Stimulated activated CD8-positive, alpha-beta memory T cell treated with anti-CD3 and anti-CD28 coated beads, Interleukin-7, amount 100 ng/mL, for 1 hour (primary cell): ENCODE data around the gene S100A3.

Source experiments
- DNase-seq, 2 donors: peaks; one replicate each; pipeline ENCODE4 v3.0.0-alpha.2; 2020; ENCODE audit warnings: low read depth in 2 of 2

S100A3 gene

DNA sequence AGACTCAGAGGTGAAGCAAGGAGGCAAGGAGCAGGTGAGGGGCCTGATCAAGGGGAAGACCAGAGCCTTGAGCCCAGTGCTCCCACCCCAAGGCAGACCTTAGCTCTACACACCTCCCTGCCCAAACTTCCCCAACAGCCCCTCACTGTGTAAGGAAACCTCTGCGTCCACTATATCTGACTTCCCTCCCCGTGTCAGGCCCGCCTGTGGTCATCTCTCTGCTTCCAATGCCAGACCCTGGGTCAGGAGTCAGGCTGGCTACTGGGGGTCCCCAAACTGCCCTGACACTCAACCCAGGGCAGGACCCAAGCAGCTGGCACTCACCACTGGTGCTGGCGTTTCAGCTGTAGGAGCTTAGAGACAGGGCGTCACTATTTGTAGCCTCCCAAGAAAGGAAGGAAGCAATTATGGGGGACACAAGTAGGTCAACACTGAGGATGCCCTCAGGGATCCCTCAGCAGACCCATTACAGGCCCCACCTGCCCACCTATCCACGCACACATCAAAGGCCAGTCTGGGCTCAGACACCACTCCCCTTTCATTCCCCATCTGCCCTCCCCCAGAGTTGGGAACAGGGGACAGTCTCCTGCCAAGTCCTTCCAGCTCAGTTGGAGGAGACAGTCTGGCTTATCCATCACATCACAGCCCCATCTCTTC lies 811 bp upstream of the S100A3 start:
- no peak for DNase-seq

DNA sequence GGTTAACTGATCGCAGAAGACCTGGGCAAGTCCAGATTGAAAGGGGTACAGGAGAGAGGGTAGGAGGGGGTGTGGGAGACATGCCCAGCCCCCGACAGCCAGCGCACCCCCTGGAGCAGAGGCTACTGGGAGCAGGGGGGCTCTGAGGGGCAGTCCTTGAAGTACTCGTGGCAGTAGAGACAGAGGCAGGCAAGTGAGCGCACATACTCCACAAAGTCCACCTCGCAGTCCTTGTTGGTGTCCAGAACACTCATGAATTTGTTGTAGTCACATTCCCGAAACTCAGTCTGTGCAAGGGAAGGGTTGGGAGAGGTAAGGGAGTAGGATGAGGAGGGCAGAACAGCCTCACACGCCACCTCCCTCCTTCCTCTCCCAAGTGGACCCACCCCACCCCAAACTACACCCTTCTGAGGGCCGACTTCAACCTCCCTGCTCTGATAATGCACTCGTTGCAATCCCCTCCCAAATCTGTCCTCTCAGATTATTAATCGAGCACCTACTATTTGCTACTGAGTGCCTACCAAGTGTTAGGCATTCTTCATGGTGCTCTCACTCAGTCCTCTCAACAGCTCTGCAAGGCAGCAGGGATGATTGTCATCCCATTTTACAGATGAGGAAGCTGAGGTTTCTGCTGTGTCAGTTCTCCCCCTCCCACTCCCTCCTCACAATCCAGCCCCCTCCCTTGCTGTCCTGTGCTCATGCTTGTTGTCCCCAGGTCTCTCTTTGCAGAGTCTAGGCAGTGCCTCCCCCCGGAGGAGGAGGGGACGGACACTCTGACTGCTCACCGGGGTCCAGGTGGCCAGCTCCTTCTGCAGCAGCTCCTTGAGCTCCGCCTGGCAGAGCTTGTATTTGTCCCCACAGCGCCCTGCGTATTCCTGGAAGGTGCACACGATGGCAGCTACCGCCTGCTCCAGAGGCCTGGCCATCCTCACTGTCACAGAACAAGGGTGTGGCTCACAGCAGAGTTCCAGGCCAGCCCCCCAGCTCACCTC lies 1.2 kb downstream of the S100A3 start:
- DNase-seq, result no peak

DNA sequence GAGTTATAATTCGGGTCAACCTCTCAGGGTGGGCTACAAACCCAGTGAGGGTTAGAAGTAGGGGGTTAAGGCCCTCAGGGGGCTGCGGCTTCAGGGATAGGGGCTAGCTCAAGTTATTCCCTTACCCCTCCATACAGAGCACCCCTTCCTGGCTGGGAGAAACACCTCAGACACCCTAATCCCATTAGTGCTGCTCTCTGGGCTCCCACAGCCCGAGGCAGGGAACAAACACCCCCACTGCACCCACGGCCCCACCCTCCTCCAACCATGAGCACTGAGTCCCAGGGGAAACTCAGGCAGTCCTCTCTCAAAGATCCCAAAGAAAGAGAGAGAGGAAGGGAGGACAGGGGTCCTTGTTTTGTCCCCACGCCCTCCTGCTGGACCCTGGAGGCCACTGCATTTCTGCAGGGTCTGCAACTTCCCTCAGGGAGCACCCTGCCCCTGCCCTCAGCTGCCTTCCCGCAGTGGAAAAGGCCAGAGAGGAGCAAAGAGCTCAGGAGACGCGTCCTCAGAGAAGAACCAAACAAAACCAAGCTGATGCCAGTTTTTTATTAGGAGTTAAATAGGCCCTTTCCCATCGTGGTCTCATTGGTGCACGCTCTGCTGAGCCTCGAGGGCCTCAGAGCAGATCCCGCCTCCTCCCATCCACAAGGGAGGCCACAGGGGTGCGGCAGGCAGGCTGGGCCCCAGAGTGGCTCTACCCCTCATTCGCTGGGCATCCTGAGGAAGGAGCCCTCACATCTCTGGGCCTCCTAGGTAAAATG lies 2.1 kb downstream of the S100A3 start:
- DNase-seq, result no peak

DNA sequence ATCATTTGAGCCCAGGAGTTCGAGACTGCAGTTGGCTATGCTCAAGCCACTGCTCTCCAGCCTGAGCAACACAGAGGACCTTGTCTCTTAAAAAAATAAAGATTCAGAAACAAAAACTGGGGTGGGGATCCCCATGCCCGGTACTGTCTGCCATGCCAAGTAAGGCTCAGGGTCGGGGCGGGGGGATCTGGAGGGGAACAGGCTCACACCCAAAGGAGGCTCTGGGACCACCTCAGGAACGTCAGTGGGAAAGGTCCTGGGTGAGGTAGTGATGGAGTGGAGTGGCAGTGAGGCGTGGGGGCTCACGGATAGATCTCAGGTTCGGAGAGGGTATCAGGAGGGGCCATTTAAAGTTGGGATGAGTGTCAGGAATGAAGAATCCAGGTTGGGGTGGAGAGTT lies 2.7 kb downstream of the S100A3 start:
- no peak for DNase-seq

DNA sequence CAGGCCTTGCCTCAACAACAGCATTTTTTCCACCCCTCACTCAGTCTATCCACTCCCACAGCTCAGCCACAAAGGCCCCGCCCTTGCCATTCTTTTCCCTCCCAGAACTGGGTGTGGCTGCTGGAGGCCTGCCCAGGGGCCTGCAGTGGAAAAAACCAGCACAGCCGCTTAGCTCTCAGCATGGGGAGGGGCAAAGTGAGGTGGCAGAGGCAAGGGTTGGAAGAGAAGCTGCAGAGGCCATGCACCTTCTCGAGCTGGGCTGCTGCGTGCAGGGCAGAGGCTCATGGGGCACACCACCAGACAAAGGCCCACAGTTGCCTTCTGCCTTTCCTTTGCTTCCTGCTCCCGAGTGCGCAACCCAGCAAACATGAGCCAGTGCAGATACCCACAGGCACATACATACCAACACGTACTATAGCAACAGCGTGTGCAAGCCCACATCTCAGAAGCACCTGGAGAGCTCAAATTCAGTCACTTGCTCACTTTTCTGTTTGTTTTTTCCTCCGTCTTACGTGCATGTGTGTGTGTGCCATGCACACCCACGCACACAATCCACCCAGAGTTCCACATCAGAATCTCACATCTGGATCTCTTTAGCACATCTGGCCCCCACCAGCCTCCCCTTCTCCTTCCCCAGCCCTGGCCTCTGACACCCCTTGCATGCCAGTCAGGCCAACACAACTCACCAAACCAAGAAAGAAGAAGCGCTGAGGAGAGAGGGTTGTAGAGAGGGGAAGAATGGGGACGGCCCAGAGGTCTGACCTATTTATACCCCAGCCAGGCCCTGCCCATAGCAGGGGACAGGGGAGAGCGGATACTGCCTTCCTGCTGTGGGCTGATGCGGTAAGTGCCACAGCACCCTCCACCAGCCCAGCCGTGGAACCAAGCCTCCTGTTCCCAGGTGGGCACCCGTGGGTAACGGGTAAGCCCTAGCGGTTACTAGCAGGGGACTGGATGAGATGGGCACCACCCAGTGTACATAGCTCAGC lies 3.7 kb downstream of the S100A3 start, which contains the start of gene S100A4:
Gene S100A4 (minus strand): TSS at position 740 of the 989 bp plus-strand sequence. CDS start 1,012 bp downstream, outside the sequence.
- DNase-seq, result peak; percentile 68 to 77

DNA sequence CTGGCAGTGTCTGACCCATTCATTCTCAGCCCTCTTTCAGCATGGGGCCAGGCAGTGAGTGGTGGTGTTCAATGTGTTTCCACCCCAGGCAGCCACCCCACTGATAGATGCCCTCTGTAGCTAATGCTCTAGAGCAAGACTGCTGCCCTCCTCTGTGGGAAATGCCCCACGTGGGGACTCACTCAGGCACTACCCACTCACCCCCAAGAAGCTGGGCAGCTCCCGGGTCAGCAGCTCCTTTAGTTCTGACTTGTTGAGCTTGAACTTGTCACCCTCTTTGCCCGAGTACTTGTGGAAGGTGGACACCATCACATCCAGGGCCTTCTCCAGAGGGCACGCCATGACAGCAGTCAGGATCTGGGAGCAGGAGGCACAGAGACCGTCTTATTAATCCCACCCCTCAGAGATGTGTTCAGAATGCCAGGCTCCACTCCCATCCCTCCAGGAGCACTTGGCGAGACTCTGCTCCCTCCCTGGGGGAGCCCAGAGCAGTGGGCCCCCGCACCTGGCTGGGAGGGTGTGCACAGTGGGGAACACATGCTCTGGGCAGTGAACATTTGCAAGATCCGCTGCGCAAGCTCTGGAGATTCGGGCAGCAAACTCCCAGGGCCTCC lies 4.5 kb downstream of the S100A3 start:
- DNase-seq, result no peak

DNA sequence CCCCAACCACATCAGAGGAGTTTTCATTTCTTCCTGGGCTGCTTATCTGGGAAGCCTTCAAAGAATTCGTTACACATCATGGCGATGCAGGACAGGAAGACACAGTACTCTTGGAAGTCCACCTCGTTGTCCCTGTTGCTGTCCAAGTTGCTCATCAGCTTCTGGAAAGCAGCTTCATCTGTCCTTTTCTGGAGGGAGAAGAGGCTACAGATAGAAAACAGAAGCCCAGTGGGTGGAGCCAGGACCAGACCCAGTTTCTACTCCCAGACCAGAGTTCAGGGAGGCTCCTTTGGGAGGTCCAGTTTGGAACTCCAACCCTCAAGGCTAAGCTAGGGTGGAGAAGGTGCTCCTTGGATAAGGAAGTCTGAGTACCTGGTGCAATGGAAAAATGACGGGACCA lies 5.3 kb downstream of the S100A3 start:
- no peak for DNase-seq

DNA sequence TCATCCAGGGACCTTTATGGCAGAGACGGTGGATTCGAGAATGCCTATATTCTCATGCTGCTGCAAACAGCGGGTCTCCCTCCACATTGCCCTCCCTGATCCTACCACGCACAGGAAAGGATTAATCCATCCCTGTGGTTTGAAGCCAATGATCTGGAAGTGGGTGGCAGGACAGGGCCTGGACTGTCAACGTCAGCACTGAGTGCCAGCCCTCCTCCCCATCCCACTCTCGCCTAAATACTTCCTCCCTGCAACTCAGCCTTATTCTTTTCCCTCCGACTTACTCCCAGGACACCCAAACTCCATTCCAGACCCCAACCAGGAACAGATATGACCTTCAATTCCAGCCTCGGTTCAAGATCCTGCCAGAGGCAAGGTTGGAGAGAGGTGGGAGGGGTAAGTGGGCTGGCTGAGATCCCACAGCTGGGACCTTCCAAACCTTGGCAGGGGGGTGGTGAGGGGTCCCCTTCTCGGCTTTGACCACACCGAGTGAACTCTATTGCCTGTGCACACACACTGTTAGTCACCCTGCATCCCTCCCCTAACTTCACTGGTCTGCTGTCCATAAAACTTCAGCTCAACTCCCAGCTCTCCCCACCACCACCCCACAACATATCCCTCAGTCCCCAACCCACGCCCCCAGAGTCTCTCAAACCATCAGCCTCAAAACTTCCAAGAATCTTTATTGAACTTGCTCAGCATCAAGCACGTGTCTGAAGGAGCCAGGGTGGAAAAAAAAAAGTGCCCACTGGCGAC lies 5.9 kb downstream of the S100A3 start:
- no peak for DNase-seq

DNA sequence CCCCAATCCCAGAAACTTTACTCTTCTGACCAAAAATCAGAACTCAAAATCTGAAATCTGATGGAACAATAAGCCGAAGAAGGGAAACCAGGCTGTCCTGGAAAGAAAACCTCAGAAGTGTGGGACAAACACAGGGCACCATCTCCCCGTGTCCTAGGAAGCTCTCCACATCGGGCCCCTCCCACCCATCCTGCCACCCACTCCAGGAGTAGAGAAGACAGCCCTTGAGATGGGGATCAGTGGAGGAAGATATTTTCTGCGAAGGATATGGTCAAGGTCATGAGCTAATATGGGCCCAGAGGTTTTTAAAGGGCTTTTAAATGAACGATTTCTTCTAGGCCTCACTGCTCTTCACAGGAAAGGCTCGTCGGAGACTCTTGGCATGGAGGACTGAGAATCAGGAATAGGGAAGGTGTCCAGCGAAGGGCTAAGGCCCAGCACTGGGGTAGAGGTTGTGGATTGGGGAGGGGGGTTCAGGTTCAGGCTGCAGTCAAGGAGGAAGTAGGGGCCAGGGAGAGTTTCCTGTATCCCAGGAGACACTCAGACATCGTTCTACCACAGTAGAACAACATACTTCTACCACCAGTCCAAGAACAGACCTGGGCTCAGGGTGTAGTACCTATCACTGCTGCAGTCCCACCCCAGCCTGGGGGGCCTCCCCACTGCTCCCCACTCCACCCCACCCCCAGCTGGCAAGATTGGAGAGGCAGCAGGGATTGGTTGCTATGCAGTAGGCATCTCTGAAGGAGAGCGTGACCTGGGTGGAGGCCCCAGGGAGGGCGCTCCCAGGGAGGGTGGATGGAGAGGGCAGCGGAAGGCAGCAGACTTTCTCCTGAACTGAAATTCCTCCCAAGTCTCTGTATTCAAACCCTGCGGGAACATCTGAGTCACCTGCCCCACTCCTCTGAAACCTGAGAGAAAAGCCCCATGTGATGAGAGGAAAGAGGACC lies 7.1 kb downstream of the S100A3 start:
- no peak for DNase-seq

DNA sequence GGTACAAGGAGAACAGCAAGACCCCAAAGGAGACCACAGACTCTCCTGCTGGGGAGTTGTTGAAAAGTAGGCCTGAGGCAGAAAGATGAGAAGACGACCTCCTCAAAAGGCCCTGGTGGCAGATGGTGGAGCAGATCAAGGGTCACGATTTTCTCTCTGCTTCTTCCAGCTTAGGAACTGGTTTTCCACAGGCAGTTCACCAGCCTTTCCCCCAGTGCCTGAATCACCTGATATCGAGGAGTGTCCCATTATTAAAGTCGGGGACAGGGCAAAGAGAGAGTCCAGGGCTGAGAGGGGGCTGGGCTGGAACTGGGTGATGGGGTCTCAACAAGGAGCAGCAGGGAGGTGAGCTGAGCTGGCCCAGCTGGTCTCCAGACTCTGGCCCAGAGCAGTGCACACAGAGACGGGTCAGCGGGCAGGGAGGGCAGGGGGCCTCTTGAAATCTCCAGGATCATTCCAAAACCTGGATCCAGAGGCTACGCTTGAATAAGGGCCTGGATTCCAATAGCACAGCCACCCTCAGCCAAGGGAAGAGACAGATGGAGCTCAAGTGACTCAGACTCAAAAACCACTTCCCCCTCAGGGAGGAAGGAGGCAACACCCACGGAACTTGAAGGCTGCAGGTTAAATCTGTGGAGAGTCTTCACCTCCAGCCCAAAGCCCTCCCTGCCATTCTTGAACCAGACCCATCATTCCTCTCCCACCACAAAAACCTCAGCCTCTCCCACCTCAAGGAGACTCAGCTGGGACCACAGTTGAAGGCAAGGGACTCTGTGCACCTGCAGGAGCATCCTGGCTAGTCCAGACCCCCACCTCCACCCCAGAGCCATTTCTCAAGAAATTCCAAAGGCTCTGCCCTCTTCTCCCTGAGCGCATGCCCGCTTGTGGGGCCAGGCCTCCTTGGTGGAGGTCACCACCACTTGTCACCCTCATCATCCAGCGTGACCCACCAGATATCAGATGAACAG lies 8.4 kb downstream of the S100A3 start, which contains the start of gene S100A5:
Gene S100A5 (minus strand): TSS at position 541 of the 968 bp plus-strand sequence. CDS start 743 bp downstream, outside the sequence.
- DNase-seq, result no peak

DNA sequence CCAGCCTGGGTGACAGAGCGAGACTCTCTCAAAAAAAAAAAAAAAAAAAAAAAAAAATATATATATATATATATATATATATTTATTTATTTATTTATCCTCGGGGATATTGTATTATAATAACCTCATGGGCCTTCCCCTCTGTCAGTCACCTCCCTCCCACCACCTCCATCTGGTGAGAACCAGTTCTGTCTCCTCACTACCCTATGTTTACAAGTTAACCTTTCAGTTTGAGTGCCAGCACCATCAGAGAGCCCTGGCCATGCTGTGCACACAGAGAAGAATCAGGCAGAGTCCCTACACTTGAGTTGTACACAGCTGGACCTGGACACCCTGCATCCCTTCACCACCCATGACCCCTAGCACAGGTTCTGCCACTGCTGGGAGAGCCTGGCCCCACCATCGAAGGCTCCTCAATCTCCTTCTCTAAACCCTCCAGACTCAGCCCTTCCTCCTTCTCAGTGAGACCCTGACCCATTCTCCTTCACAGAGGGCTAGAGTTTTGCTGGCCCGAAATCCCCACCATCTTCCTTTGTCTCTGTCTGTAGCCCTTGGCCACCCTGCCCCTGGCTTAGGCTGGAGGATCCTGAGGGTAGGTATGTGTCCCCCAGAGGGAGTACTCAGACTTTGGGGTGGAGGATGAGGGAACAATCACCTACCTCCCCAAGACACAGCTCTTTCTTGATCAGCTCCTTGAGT lies 9.5 kb downstream of the S100A3 start:
- no peak for DNase-seq

DNA sequence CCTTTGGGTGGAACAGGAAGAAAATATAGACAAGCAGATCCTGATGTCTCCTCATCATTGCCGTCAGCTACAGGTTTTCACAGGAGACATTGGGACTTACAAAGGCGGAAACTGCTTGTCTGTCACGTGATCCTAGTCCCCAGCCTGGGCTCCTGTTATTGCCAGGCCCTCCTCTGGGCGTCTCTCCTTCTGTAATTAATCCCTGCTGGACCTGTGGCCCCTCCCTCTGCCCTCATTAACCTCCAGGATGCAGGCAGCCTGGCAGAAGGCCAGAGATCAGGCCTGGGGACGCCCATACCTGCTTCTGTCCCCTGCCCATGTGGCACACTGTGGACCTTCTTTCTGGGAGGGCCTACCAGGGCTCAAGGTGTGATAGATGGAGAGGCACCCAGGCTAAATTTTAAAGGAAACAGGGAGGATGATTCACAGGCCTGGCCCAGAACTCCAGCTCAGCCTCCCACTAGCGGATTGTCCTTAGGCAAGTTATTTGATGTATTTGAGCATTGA lies 10.7 kb downstream of the S100A3 start:
- DNase-seq, result no peak

DNA sequence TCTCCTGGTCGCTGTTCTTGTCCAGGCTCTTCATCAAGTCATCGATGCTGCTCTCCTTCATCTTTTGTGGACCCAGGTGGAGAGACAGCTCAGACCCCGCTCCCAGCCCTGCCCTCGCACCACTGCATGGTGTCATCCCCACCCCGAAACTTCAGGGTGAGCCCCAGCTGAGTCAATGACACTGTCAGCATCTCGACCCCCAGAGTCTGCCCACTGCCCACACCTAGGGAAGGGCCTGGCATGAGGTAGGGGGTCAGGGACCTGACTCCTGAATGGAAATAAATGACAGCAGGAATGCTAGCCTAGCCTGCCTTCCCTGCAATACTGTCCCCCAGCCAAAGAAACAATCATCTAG lies 11.7 kb downstream of the S100A3 start:
- DNase-seq, result no peak

DNA sequence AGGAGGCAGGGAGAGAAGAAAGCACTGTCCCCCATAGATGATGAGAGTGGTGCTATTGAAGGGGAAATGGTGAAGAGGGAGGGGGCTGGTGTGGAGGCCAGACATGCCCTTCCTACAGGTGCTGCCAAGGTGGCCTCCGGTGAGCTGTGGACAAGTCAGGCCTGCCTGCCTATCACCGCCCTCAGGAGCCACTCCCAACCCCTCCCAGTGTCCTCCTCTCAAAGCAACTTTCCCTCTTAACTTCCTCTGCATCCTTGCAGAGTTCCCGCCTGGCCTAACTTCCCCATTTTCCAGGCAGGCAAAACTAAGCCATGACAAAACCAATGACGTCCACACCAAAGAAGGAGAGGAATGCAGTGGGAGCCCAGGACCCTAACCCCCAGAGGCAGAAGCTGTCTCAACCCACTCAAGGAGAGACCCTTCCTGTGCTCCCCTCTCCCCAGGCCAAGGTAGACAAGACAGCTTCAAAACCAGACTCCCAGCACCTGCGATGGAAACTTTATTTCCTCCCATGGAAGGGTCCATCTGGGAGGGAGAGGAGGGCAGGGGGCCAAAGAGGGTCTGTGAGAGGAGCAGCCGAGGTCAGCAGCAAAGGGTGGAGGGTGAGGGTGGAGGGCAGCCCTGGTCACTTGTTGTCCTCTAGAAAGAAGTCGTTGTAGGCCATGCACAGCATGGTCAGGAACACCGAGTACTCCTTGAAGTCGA lies 12.2 kb downstream of the S100A3 start:
- no peak for DNase-seq

DNA sequence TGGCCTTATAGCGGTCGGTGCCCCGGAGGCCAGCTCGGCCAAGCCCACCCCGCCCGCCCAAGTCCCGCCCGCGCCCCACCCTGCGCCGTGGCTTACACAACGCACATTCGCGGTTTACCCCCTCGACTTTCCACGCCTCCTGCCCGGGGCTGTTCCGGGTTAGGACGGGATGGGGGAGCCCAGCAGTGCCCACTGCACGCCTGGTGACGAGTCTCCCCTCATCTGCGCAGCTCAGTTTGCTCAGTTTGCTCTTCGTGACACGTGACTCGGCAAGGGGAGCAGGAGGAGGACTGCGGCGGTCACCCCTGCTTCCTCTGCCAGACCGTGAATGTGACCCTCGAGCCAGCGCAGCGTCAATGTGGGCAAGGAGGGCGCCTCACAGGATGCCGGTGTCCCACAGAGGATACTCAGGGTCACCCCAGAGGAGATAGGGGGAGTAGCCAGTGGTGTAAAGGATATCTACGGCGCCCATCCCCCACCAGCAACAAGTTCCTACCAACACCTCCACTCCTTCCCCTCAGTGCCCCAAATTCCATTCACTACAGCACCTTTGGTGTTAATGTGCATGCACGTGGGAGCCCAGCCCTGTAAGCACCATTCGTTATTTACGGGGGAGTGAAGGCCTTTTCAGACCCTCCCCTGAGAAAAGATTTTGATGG lies 12.9 kb downstream of the S100A3 start:
- peak; percentile 63 to 69 for DNase-seq
